Left kidney (tissue), 2 donors: Measurements from ENCODE around the gene PTPRM. TPM values are rescaled to one million over a fixed set of nuclear protein-coding genes. Genes with fewer than 3 reads are reported as not detected.
A peak's percentile ranks its signal among the peaks of the same experiment; 100 is the strongest.

Experiments used
- DNase-seq: peaks from one replicate; pipeline ENCODE4 v3.0.0-alpha.2; 2013
- polyA plus RNA-seq: library from polyadenylated mRNA; unstranded; fragments of 120-200 nt; gene quantifications from one replicate; pipeline ENCODE4 v1.2.1, GENCODE V29; 2013; ENCODE audit not compliant: insufficient read length

PTPRM gene
- polyA plus RNA-seq, 1 donor, result 107 TPM

DNA sequence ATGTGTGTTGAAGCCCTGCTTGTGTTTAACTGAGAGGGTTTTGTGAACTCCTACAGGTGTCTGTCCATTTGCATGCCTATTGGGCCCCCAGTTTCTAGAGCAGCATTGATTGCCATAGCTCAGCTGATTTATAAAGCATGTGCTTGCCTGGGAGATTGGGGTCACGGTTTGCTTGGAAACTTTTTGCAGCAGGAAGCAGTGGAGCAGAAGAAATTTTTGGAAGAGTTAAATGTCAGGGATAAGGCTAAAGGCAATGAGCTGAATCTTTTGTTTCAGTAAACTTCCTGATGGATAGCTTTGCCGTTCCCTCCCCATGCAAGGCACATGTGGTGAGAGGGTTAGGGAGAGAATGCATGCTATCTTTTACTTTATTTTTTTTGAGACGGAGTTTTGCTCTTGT lies 102.2 kb downstream of the PTPRM start:
- DNase-seq, result no peak

GRCh38 chr18:7671105-7671504 lies 104.0 kb downstream of the PTPRM start:
- DNase-seq, result no peak

GRCh38 chr18:7676253-7676873 lies 109.2 kb downstream of the PTPRM start:
- DNase-seq, result no peak

- no peak for DNase-seq
These were observed 109.9 kb downstream of the PTPRM start for GRCh38 chr18:7677001-7677400.

- no peak for DNase-seq
These were observed 110.3 kb downstream of the PTPRM start for GRCh38 chr18:7677424-7677823.

DNA sequence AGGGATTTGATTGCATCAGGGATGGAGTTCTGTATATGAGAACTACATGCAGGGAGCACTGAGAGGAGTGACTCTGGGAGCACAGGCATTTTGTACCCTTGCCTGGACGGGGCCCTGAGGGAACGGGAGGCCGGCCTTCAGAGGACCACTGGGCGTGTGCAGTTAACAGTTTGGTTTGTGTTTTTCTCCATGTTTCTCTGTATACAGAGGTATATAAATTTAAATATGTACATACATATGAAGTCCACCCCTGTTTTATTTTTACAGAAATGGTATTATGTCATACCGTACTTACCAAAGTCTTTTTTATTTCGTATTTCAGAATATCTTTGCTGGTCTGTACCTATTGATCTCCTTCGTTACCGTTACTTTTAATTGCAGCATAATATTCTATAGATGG lies 111.3 kb downstream of the PTPRM start:
- DNase-seq, result no peak

- DNase-seq, result no peak
These were observed 111.7 kb downstream of the PTPRM start for GRCh38 chr18:7678801-7679200.

DNA sequence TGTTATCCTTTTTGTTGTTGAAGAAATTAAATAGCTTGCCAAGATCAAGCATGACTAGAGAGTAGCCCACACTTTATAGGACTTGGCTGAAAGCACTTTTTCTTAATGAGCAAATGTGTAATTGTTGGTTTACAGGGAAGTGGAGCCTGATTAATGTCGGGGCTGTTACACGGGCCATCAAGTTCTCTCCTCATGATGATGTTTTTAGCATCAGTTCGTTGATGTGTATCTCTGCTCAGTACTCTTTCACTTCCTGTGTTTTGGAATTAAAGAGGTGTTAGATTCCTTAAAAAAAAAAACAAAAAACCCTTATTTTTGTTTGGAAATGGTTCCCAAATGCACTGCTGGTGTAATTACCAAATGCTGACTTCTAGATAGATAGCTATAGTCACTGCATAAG lies 114.2 kb downstream of the PTPRM start:
- peak; percentile 70 for DNase-seq

DNA sequence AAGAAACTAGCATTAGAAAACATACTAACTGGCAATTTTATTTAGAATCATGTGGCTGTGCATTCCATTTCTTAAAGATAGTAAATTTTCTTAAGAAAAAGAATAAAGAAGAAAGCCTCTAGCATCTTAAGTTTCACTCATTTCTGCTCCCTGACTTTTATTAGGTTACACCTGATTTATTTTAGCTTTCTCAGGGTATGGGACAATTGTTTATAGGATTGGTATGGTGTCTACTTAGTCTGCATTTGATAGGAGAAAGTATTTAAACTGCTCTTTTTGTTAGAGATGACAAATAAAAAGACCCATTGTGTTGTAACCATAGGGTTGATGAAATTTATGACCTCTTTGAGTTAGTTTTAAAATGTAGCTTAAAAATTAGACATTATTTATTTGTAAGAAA lies 115.2 kb downstream of the PTPRM start:
- DNase-seq, result no peak

DNA sequence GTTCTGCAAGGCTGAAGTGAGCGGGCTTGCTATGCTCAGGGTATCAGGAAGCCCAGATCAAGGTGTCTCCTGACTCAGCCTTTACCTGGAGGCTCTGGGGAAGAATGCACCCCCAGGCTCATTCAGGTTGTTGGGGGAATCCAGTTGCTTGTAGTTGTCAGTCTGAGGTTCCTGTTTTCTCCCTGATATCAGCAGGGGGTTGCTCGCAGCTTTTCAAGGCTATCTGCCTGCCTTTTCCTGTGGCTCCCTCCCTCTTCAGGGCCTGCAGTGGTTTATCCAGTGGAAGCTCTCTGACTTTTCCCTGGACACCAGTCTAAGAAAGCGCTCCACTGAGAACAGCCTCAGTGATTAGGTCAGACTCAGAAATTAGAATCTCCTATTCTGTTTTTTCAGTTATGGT lies 116.6 kb downstream of the PTPRM start:
- DNase-seq, result no peak

DNA sequence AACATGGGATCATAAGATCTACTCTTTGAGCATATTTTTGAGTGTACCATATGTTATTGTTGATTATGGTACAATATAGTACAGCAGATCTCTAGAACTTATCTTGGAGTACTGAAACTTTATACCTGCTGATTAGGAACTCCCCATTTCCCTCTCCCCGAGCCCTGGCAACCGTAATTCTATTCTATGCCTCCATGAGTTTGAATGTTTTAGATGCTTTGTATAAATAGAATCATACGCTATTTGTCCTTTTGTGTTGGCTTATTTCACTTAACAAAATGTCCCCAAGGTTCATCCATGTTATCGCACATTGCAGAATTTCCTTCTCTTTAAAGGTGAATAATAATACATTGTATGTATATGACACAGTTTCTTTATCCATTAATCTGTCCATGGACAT lies 117.2 kb downstream of the PTPRM start:
- DNase-seq, result no peak

DNA sequence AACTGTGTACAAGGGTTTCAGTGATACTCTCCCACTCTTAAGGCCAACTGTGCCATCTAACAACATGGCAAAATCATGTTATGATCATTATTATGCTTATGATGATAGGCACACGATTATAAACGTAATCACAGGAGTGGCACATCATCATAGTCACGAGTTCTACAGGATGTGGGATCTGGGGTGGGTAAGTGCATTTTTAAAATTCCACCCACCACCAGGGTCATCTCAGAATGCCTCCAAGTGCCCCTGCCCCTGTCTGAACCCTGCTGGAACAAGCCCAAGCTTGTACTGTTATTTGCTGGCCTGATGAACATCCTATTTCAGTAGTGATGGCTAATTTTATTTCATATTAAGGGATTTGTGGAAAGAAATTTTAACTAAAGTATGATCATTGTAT lies 117.8 kb downstream of the PTPRM start:
- no peak for DNase-seq

- DNase-seq, result no peak
These were observed 119.2 kb downstream of the PTPRM start for GRCh38 chr18:7686278-7686677.

GRCh38 chr18:7688580-7688979 lies 121.5 kb downstream of the PTPRM start:
- no peak for DNase-seq

DNA sequence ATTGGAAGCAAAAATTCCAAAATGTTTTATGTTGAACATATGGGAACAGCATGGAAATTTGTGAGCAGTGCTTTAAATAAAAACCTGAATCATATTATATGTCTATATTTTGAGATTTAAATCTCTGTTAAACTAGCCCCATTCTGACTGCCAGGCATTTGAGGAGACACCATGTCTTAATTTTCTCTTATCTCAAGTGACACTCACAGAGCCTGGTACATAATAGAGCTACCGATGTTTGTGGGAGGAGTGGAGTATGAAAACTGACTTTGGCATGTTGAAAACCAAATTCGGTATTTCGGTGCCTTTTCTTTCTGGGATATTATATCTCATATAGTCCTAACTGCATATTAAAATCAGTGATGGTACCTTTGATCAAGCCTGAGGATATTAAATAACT lies 124.1 kb downstream of the PTPRM start:
- no peak for DNase-seq

- DNase-seq, result no peak
These were observed 129.7 kb downstream of the PTPRM start for GRCh38 chr18:7696780-7697179.

- DNase-seq, result no peak
These were observed 130.2 kb downstream of the PTPRM start for GRCh38 chr18:7697306-7697705.

DNA sequence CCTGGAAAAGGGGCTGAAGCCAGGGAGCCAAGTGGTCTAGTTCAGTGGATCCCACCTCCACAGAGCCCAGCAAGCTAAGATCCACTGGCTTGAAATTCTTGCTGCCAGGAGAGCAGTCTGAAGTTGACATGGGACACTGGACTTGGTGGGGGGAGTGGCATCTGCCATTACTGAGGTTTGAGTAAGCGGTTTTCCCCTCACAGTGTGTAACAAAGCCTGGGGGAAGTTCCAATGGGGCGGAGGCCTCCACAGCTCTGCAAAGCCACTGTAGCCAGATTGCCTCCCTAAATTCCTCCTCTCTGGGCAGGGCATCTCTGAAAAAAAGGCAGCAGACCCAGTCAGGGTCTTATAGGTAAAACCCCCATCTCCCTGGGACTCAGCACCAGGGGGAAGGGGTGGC lies 144.4 kb downstream of the PTPRM start:
- no peak for DNase-seq

GRCh38 chr18:7720395-7720794 lies 153.3 kb downstream of the PTPRM start:
- DNase-seq, result no peak

DNA sequence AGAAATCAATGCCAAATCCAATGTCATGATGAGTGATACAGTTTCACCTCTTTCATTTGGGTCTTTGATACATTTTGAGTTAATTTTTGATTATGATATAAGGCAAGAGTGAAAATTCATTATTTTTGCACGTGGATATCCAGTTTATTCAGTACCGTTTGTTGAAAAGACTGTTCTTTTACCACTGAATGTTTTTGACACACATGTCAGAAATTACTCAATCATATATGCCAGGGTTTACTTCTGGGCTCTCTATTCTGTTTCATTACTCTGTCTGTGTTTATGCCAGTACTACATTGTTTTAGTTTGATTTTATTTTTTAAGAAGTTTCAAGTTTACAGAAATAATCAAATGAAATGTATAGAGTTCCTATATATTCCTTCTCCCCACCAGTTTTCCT lies 154.4 kb downstream of the PTPRM start:
- no peak for DNase-seq

- no peak for DNase-seq
These were observed 155.8 kb downstream of the PTPRM start for GRCh38 chr18:7722955-7723354.

GRCh38 chr18:7723558-7723957 lies 156.4 kb downstream of the PTPRM start:
- no peak for DNase-seq

DNA sequence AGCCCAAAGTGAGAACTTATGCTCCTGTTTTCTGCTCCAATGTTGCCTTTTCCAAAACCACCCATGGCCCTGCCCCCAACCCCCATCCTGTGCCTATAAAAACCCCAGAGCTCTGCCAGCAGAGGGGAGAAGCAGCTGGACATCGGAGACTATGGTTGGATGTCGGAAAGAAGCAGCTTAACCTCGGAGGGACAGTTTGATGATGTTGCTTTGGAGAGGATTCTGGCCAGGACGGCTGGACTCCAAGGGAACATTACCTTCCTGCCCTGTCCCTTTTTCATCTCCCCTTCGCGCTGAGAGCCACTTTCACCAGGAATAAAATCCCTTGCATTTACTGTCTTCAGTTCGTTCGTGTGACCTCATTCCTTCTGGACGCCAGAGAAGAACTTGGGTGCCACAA lies 158.4 kb downstream of the PTPRM start:
- DNase-seq, result no peak

- DNase-seq, result no peak
These were observed 158.8 kb downstream of the PTPRM start for GRCh38 chr18:7725897-7726296.

GRCh38 chr18:7726522-7726921 lies 159.4 kb downstream of the PTPRM start:
- no peak for DNase-seq
